Stimulated activated CD4-positive, alpha-beta T cell treated with anti-CD3 and anti-CD28 coated beads, Interleukin-15, amount 100 ng/mL, for 24 hours (primary cell): ENCODE data around the gene UBQLN1.
"Not testable (repeated sequence)": the region's sequence is repeated elsewhere in the genome, so short reads cannot be mapped to it uniquely, and the experiment has no call there.

ENCODE experiments used
- DNase-seq: peaks from one replicate; pipeline ENCODE4 v3.0.0-alpha.2; 2020

The UBQLN1 gene

GRCh38 chr9:83629433-83630104 lies 78.2 kb downstream of the UBQLN1 start:
- DNase-seq, result no peak

- no peak for DNase-seq
Observed at GRCh38 chr9:83628540-83628939, 79.2 kb downstream of the UBQLN1 start.

- DNase-seq, result no peak
Observed at GRCh38 chr9:83625178-83625577, 82.6 kb downstream of the UBQLN1 start.

GRCh38 chr9:83623679-83624076 lies 84.1 kb downstream of the UBQLN1 start:
- DNase-seq, result no peak

- DNase-seq, result peak; percentile 69
Observed at GRCh38 chr9:83622939-83623678, 84.6 kb downstream of the UBQLN1 start, which contains the start of gene IDNK. Gene IDNK (plus strand): TSS chr9:83623143. CDS start chr9:83623172, 29 bp downstream.

- DNase-seq, result peak; percentile 76
Observed at GRCh38 chr9:83622433-83622938, 85.3 kb downstream of the UBQLN1 start.

- peak; percentile 52 for DNase-seq
Observed at GRCh38 chr9:83620841-83621636, 86.7 kb downstream of the UBQLN1 start.

GRCh38 chr9:83617299-83617698 lies 90.5 kb downstream of the UBQLN1 start:
- DNase-seq, result no peak

- not testable (repeated sequence) for DNase-seq
Observed at GRCh38 chr9:83613298-83613697, 94.5 kb downstream of the UBQLN1 start.
